ENCODE data around the gene TNFAIP8L3. TPM values are rescaled to one million over a fixed set of nuclear protein-coding genes. Genes with fewer than 3 reads are reported as not detected.
"Not testable (repeated sequence)": the region's sequence is repeated elsewhere in the genome, so short reads cannot be mapped to it uniquely, and the experiment has no call there.

Gene TNFAIP8L3
- 1 to 10 TPM in 1 of 2 experiments, not detected in 1; 4.1 TPM for total RNA-seq

DNA sequence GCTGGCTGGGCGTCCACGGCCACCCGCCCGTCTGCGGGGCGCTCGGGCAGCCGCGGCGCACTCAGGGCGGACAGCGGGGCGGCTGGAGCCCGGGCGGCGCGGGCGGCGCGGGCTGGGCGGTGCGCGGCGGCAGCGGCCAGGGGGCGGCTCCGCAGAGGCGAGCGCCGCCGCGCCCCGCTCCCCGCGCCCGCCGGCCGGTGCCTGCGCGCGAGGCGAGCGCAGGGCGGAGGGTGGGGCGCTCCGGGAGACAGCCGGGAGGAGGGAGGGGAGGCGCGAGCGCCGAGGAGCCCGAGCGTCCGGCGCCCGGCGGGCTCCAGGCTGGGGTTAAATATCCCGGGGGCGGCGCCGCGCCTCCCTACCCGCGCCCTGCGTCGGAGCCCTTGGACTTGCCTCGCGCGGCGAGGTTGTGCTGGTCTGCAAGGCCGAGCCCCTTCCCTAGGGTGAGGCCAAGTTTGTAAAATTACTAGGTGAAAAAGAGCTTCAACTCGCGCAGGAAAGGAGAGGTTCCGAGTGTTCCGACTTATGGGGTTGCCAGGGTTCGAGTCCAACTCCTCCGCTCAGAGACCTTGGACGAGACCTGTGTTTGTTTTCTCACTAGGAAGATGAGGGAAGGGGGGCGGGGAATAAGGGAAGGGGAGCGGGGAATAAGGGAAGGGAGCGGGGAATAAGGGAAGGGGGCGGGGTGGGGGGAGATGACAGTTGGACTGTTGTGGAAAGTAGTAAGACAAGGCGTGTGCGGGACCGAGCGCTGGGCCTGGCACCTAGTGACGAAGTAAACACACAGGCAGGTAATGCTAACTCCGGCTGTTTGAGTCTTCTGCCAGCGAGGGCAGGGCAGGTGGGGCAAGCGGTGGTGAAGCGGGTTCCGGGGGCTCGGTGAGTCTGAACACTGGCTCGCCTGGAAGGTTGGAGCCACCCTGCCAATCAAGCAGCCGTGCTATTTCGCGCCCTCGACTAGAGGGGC, at the start of gene TNFAIP8L3:
TNFAIP8L3 (minus strand) TSS at position 301 of the 964 bp plus-strand sequence. CDS start 311 bp downstream, outside the sequence.
- DNase-seq = no peak
- CTCF ChIA-PET = no interaction called here
- H3K27ac Mint-ChIP-seq = no peak within 1 kb of the TSS

DNA sequence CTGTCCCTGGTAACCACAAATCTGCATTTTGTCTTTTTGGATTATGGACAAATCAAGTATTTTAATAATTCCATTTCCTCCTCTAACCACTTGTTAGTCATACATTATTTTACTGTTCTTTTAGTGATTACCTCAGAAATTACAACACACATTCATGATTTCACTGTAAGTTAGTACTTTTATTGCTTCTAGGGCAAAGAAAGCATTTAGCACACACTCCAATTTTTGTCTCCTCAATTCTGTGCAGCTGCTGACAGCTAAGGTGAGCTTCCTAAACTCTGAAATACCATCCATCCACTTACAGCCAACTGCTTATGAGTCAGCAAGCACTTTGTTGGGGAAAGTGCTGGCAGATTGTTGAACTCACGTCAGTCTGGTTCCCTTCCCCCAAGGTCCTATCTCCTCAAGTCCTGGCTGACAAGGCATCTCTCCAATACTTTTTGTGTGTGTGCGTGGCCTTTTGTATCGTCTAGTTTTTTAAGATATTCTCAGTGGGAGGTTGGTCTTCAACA, 49.4 kb upstream of the TNFAIP8L3 start:
- Mint-ChIP-seq H3K9me3 (ENCODE audit: low read depth) (no peaks in the 10 kb centered on the region), H3K27ac (no peak overlapping the region), H3K36me3 (no peaks in the 10 kb centered on the region), H3K27me3 (peaks cover 45% of the 10 kb centered on the region), H3K4me3 (no peak overlapping the region), H3K4me1 (no peaks in the 10 kb centered on the region)
- no peak for ATAC-seq
- CTCF ChIA-PET = no interaction called here
- DNase-seq = no peak

More for the DNA sequence above, at the start of gene TNFAIP8L3:
- peaks cover 91% of the 10 kb centered on the region for H3K27me3 Mint-ChIP-seq
- H3K36me3 Mint-ChIP-seq = no peaks in the 10 kb centered on the region
- H3K4me3 Mint-ChIP-seq = peak within 1 kb of the TSS; percentile 21
- ATAC-seq = peak; percentile 47
- peaks cover 9% of the 10 kb centered on the region for H3K4me1 Mint-ChIP-seq
- no peaks in the 10 kb centered on the region for H3K9me3 Mint-ChIP-seq (ENCODE audit: low read depth)

DNA sequence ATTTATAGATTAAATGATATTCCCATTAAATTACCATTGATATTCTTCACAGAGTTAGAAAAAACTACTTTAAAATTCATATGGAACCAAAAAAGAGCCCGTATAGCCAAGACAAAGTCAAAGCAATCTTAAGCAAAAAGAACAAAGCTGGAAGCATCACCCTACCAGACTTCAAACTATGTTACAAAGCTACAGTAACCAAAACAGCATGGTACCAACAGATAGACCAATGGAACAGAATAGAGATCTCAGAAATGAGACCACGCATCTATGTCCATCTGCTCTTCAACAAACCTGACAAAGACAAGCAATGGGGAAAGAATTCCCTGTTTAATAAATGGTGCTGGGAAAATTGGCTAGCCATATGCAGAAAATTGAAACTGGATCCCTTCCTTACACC, 45.6 kb upstream of the TNFAIP8L3 start:
- peaks cover 39% of the 10 kb centered on the region for H3K27me3 Mint-ChIP-seq
- DNase-seq; H3K4me3 Mint-ChIP-seq; ATAC-seq; H3K27ac Mint-ChIP-seq; H3K4me1 Mint-ChIP-seq; CTCF ChIA-PET; H3K9me3 Mint-ChIP-seq (ENCODE audit: low read depth); H3K36me3 Mint-ChIP-seq: not testable (repeated sequence)

DNA sequence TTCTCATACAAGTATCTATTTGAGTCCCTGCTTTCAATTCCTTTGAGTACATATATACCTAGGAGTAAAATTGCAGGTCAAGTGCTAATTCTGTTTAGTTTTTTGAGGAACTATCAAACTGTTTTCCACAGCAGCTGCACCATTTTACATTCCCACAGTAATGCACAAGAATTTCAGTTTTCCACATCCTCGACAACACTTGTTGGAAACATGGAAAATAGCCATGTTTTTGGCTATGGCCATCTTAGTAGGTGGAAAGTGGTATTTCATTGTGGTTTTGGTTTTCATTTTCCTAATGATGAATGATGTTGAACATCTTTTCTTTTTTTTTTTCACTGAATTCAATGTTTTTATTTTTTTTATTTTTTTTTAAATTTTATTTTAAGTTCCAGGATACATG, 44.4 kb upstream of the TNFAIP8L3 start:
- Mint-ChIP-seq H3K36me3 (no peaks in the 10 kb centered on the region), H3K9me3 (ENCODE audit: low read depth) (no peaks in the 10 kb centered on the region), H3K4me1 (no peaks in the 10 kb centered on the region), H3K27me3 (peaks cover 41% of the 10 kb centered on the region), H3K27ac (no peak overlapping the region), H3K4me3 (no peak overlapping the region)
- CTCF ChIA-PET = no interaction called here
- DNase-seq (no peak), ATAC-seq (no peak)

DNA sequence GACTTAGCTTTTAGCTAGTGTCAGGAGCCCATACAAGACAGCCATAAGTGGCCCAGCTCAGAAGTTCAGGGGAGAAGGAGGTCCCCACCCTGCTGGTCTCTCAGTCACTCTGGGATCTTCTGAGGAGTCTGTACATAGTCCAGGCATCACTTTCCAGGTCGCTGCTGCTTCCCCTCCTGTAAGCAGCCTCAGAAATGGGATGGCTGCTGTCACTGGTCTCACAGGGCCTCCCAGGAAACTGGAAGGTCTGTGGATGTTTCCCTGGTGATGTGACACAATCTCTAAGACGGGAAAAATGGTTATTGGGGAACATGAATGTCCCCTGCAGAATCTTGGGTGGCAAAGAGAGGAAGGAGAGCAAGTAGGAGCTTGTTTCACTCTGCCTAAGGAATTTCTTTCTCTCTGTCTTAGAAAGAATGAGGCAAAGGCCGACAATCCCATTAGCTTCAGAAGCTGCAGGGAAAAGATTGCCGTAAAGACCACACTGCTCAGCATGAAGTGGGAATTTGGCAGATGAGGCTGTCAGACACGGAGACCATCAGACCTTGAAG, 43.2 kb upstream of the TNFAIP8L3 start:
- no peak overlapping the region for H3K4me3 Mint-ChIP-seq
- ATAC-seq (no peak), DNase-seq (no peak)
- H3K27me3 Mint-ChIP-seq = peaks cover 35% of the 10 kb centered on the region
- H3K36me3 Mint-ChIP-seq = no peaks in the 10 kb centered on the region
- no peak overlapping the region for H3K27ac Mint-ChIP-seq
- CTCF ChIA-PET = interaction anchor here (1.6 kb wide), 1 partner anchor 25 kb away, joined by 4 read pairs; no protein-coding TSS in a partner anchor
- no peaks in the 10 kb centered on the region for H3K9me3 Mint-ChIP-seq (ENCODE audit: low read depth)
- no peaks in the 10 kb centered on the region for H3K4me1 Mint-ChIP-seq

DNA sequence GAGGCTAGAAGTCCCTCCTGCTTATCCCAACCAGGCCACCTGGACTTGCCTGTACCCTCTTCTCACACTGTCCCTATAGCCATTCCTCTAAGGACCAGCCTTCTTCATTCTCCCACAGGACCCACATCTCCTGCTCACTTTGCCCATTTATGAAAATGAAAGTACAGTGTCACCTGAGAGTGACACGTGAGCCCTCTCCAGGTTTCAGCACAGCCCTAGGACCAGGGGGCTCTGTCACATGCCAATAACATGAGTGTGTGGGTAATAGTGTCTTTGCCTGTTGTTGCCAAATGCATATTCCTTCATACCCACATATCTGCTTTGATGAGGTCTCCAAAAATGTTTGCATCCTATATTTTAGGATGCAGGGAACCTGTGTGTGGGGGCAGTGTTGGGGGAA, 42.3 kb upstream of the TNFAIP8L3 start:
- CTCF ChIA-PET = interaction anchor here (1.6 kb wide), 1 partner anchor 26 kb away, joined by 4 read pairs; no protein-coding TSS in a partner anchor
- no peaks in the 10 kb centered on the region for H3K4me1 Mint-ChIP-seq
- H3K9me3 Mint-ChIP-seq (ENCODE audit: low read depth) = no peaks in the 10 kb centered on the region
- DNase-seq (no peak), ATAC-seq (no peak)
- no peak overlapping the region for H3K4me3 Mint-ChIP-seq
- peaks cover 30% of the 10 kb centered on the region for H3K27me3 Mint-ChIP-seq
- H3K27ac Mint-ChIP-seq = no peak overlapping the region
- H3K36me3 Mint-ChIP-seq = no peaks in the 10 kb centered on the region

DNA sequence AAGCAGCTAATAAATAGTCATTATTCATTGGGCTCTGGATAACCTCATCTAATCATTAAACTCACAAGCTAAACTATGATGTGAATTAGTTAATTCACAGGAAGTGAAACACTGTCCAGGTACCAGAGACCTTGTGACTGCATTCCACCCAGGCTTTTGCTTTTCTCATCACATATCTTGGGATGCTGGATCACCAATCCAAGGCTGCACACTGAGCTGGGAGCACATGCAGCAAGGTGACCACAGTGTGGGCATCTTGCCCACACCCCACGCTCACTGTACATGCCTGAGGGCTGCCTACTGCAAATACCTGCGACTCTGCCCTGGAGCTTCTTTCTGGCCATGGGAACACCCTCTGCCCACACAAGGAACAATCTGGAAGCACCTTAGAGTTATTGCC, 40.6 kb upstream of the TNFAIP8L3 start:
- CTCF ChIA-PET = interaction anchor here (1.3 kb wide), 2 partner anchors 28 to 58 kb away, joined by 5 to 6 read pairs; no protein-coding TSS in a partner anchor
- Mint-ChIP-seq H3K4me3 (no peak overlapping the region), H3K36me3 (no peaks in the 10 kb centered on the region), H3K27ac (no peak overlapping the region), H3K9me3 (ENCODE audit: low read depth) (no peaks in the 10 kb centered on the region), H3K27me3 (peaks cover 15% of the 10 kb centered on the region), H3K4me1 (no peaks in the 10 kb centered on the region)
- DNase-seq = no peak
- ATAC-seq = no peak

DNA sequence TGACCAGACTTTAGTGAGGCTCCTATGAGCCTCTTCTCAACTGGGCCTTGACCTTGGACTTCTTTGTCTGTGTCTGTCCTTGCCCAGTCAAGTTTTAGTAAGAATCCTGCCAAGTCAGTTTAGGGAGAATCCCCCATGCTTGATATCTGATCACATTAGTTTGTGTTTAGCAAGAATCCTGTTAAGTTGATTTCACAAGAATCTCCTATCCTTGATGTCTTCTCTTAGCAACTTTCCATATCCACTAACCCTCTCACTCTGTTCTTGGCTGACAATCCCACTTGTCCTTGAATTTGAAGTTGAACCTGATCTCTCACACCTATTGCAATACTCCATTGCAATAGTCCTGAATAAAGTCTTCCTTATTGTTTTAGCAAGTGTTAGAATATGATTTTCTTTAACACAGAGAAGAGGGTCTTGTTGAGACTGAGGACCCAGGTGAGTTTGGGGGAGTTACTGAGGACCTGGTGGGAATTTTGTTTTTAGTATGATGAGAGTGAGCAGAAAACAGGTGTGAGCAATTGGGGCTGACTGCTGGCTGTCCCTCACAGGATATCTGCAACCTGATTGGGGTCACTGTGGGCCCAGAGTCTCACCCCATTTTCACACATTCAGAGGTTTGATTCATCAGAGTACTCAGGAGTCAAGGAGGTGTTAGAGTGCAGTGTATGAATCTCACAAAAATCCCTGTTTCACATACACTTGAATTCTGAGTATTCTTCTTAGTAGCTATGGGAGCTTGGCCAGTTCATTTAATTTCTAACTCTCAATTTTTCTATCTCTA, 39.9 kb upstream of the TNFAIP8L3 start:
- H3K9me3 Mint-ChIP-seq (ENCODE audit: low read depth) = no peaks in the 10 kb centered on the region
- H3K4me1 Mint-ChIP-seq = no peaks in the 10 kb centered on the region
- H3K4me3 Mint-ChIP-seq = no peak overlapping the region
- CTCF ChIA-PET = interaction anchor here (1.3 to 1.6 kb wide), 2 partner anchors 8 to 29 kb away, joined by 4 to 5 read pairs; no protein-coding TSS in a partner anchor
- H3K27me3 Mint-ChIP-seq = peaks cover 13% of the 10 kb centered on the region
- H3K27ac Mint-ChIP-seq = no peak overlapping the region
- H3K36me3 Mint-ChIP-seq = no peaks in the 10 kb centered on the region
- ATAC-seq (no peak), DNase-seq (no peak)

DNA sequence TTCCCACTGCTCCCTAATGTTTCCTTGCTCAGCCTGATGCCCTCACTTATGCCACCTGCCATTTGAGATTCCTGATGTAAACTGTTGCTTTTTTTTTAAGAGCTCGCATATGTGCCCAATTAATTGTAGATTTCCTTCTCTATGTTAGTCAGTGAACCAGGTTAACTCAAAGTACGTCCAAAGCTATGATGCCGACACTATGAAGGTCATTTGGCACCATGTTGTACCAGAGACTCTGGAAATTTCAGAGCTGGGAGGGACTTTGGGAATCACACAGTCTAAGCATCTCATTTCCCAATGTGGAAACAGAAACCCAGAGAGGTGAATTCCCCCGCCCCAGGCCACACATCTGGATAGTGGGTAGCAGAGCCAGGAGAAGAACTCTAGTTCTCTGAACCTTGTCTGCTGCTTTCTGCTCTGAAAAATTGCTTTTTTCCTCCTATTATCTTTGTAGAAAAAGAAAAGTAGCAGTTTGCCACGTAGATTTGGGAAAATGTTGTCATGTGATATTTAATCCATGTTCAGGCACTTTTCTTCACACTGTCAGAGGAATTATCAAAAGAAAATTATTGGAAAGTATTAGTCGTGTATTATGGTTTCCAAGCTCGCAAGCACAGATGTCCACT, 38.5 kb upstream of the TNFAIP8L3 start:
- ATAC-seq = no peak
- Mint-ChIP-seq H3K27me3 (peaks cover 9% of the 10 kb centered on the region), H3K4me1 (no peaks in the 10 kb centered on the region), H3K36me3 (no peaks in the 10 kb centered on the region), H3K4me3 (no peak overlapping the region), H3K27ac (no peak overlapping the region), H3K9me3 (ENCODE audit: low read depth) (no peaks in the 10 kb centered on the region)
- DNase-seq = no peak
- CTCF ChIA-PET = interaction anchor here (0.5 to 1.6 kb wide), 5 partner anchors 9 to 496 kb away, joined by 3 to 6 read pairs (median 3); no protein-coding TSS in a partner anchor

DNA sequence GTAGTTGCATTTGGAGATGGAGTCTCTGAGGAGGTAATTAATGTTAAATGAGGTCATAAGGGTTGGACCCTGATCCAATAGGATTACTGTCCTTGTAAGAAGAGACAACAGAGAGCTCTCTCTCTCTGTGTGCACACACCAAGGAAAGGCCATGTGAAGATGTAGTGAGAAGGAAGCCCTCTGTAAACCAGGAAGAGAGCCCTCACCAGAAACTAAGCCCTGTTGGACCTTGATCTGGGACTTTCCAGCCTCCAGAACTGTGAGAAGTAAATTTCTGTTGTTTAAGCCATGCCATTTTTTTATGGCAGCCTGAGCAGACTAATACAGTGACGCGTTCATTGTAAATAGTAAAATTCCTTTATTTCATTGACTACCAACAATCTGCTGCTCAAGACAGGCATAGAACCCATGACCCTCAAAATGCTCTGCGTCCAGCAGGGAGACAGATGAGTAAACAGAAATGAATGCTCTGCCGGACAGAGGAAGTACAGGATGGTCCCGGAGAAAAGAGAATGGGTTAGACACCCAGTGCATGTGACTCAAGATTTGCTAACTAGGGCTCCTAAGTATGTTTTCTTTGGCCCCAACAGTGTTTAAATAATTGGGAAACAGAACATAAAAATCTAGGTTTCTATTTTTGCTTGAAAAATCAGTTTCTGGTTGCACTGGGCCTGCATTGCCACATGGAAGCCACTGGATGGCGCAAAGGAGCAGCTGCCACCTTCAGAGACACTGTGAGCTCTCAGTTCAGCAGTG, 37.9 kb upstream of the TNFAIP8L3 start:
- H3K9me3 Mint-ChIP-seq (ENCODE audit: low read depth) = no peaks in the 10 kb centered on the region
- peaks cover 10% of the 10 kb centered on the region for H3K27me3 Mint-ChIP-seq
- CTCF ChIA-PET = interaction anchor here (1.2 to 1.6 kb wide), 3 partner anchors 10 to 367 kb away, joined by 3 to 6 read pairs (median 4); no protein-coding TSS in a partner anchor
- no peak overlapping the region for H3K4me3 Mint-ChIP-seq
- no peaks in the 10 kb centered on the region for H3K4me1 Mint-ChIP-seq
- ATAC-seq (no peak), DNase-seq (no peak)
- no peaks in the 10 kb centered on the region for H3K36me3 Mint-ChIP-seq
- no peak overlapping the region for H3K27ac Mint-ChIP-seq

DNA sequence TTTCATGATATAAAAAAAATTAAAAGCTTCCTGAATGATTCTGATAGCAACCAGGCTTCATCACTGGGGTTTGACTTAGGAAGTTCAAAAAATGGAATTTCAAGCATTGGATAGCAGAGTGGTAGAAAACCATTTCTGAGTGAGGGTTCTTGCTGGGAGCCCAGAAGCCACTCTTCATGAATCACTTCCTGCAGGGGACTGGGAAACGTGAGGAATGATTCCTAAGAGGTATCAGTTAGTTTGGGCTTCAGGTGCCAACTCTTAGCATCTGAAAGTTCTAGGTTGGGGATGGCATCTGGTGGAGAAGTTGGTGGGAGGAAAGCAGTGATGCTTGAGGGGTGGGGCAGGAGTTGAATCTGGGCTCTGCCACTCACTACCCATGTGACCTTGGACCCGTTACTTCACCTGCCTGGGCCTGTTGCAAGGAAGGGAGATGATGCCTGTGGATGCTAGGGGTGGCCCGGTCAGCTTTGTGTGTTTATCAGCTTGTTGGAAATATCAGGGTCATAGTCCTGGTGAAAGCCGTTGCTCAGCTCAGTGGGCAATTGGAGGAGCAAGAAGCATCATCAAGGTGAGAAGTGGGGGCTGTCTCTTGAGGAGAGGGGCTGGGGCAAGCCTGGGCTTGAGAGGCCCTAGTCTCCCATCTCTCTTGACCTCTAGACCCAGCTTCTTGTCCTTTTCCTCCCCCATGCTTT, 37.0 kb upstream of the TNFAIP8L3 start:
- Mint-ChIP-seq H3K4me3 (no peak overlapping the region), H3K27ac (no peak overlapping the region), H3K36me3 (no peaks in the 10 kb centered on the region), H3K27me3 (peaks cover 15% of the 10 kb centered on the region), H3K4me1 (peaks cover 7% of the 10 kb centered on the region), H3K9me3 (ENCODE audit: low read depth) (no peaks in the 10 kb centered on the region)
- CTCF ChIA-PET = no interaction called here
- DNase-seq = no peak
- ATAC-seq = no peak

DNA sequence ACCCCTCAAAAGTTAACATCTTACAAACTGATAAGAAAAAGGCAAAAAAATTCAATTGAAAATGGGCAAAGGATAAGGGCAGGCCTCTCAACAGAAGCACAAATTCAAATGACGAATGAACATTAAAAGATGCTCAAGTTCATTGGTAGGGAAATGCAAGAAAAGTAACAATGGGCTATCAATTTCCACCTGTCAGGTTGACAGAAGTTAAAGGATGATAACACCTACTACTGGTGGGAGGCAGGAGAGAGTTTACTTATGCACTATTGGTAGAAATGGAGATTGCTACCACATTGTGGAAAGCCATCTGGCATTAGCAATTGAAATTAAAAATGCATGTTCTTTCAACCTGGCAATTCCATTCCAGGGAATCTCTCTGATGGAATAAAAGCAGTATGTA, 35.6 kb upstream of the TNFAIP8L3 start:
- Mint-ChIP-seq H3K9me3 (ENCODE audit: low read depth) (no peaks in the 10 kb centered on the region), H3K4me1 (peaks cover 13% of the 10 kb centered on the region), H3K4me3 (no peak overlapping the region), H3K36me3 (no peaks in the 10 kb centered on the region), H3K27ac (no peak overlapping the region), H3K27me3 (peaks cover 23% of the 10 kb centered on the region)
- ATAC-seq = no peak
- CTCF ChIA-PET = no interaction called here
- DNase-seq = no peak
